Panc1 (cell line): Measurements from ENCODE around the gene ARHGAP31.

Experiments
- CTCF ChIP-seq: fragments of 450-650 bp; IDR thresholded peaks from 2 replicates; pipeline ENCODE4 v1.5.1; 2017; ENCODE audit warnings: mild to moderate bottlenecking
- POLR2AphosphoS5 ChIP-seq: IDR thresholded peaks from 2 replicates; pipeline ENCODE4 v1.6.1; 2012; ENCODE audit warnings: mild to moderate bottlenecking, low read depth, low read length, moderate library complexity
- SIN3A ChIP-seq: IDR thresholded peaks from 2 replicates; pipeline ENCODE4 v1.6.1; 2012; ENCODE audit warnings: low read depth, mild to moderate bottlenecking, low read length, moderate library complexity, borderline replicate concordance; ENCODE audit not compliant: insufficient read depth
- TF ChIP-seq, protein P1 (sequence below), 2 experiments: IDR thresholded peaks; 2 replicates each; pipeline ENCODE4 v1.6.1; 2011 to 2012; ENCODE audit warnings: low read depth in 2 of 2, control low read depth in 1 of 2, low read length in 1 of 2, mild to moderate bottlenecking in 1 of 2, moderate library complexity in 1 of 2; ENCODE audit not compliant: insufficient read depth in 1 of 2

DNA sequence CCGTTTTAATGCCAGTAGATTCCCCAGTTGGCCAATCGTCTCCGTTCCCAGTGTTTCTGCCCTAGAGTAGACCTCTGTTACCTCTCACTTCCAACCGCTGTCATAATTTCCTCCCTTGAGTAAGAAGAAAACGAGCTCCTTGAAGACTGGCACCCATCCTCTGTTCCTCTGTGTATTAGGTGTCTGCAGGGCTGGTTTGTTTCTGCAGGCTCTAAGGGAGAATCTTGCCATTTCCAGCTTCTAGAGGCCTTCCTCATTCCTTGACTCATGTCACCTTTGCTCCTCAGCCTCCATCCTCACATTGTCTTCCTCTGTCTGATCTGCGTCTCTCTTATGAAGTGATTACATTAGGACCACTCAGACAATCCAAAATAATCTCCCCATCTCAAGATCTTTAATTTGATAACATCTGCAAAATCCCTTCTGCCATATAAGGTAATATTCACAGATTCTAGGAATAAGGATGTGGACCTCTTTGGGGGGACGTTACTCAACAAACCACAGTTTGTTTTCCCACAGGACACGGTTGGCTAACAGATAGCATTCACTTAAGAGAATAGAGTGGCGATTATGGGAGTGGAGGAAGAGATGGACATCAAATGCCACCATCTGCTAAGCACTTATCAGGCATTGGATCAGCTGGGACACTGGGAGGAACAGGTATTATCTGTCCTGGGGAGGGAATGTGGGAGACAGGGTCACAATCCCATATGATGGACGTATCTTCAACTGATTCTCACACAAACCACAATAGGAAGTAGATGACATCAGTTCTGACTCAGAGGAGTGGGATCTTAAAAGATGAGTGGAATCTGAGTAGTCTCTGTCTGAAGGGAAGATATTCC, 17.1 kb downstream of the ARHGAP31 start:
- TF ChIP-seq CTCF = no peak
- TF ChIP-seq, protein P1, sequence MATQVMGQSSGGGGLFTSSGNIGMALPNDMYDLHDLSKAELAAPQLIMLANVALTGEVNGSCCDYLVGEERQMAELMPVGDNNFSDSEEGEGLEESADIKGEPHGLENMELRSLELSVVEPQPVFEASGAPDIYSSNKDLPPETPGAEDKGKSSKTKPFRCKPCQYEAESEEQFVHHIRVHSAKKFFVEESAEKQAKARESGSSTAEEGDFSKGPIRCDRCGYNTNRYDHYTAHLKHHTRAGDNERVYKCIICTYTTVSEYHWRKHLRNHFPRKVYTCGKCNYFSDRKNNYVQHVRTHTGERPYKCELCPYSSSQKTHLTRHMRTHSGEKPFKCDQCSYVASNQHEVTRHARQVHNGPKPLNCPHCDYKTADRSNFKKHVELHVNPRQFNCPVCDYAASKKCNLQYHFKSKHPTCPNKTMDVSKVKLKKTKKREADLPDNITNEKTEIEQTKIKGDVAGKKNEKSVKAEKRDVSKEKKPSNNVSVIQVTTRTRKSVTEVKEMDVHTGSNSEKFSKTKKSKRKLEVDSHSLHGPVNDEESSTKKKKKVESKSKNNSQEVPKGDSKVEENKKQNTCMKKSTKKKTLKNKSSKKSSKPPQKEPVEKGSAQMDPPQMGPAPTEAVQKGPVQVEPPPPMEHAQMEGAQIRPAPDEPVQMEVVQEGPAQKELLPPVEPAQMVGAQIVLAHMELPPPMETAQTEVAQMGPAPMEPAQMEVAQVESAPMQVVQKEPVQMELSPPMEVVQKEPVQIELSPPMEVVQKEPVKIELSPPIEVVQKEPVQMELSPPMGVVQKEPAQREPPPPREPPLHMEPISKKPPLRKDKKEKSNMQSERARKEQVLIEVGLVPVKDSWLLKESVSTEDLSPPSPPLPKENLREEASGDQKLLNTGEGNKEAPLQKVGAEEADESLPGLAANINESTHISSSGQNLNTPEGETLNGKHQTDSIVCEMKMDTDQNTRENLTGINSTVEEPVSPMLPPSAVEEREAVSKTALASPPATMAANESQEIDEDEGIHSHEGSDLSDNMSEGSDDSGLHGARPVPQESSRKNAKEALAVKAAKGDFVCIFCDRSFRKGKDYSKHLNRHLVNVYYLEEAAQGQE (IDR thresholded peaks at IDR 0.05; ENCODE audit: insufficient read depth in 1 of 2, low read depth in 2 of 2, low read length in 1 of 2) = no peak
- no peak for TF ChIP-seq POLR2AphosphoS5
- no peak for TF ChIP-seq SIN3A
